ENCODE data around the gene RUBCNL.

- no peak for TF ChIP-seq CTCF (conservative IDR thresholded peaks at IDR 0.05; ENCODE audit: low read length)
- TF ChIP-seq EZH2phosphoT487 (IDR thresholded peaks at IDR 0.05; ENCODE audit: borderline replicate concordance, low read depth, low read length): no peak
These were observed 72.0 kb downstream of the RUBCNL start for GRCh38 chr13:46315036-46315435.
